ENCODE results near the gene LGR6. TPM values are rescaled to one million over a fixed set of nuclear protein-coding genes. Genes with fewer than 3 reads are reported as not detected.

Gene LGR6
- total RNA-seq, 1 experiment from 2014 or later: 0.26 TPM

DNA sequence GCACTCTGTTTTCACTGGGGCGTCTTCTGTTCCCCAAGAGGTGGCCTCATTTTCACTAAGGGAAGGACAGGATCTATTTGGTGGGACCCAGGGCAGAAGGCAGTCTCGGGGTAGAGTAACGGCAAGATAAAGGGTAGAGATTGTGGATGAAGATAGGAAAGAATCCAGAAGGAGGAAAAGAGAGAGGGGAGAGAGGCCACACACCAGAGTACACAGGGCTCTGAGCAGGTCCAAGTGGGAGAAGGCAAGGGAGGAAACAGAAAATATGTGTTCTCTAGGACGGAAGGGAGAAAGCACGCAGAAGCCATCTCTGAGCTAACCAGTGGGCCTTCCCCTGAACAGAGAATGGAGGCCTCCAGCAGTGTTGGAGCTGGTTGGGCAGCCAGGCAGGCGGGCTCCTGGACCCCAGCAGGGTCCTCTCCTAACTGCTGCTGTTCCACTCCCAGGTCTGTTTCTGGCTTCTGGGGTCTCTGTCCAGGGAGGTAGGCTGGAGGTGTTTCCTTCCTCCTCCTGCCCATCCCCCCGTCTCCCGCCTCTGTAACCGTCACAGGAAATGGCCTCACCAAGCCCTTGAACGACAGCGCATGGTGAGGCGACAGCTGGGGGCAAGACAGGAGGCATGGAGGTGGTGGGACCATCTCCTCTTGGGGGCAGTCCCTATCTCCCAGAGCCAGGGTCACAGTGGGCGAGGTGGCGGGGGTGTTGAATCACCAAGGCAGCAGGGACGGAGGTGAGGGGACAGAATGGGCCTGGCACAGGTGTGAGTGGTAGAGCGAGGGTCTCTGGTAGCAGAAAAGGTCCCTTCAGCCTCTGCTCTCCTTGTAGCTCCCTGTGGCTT, 33.8 kb upstream of the LGR6 start:
- Histone ChIP-seq H3K27ac (ENCODE audit: low read length) (no peak overlapping the region), H3K9me3 (ENCODE audit: low read length) (no peaks in the 10 kb centered on the region), H4K20me1 (ENCODE audit: low read length) (no peaks in the 10 kb centered on the region), H3K79me2 (ENCODE audit: low read length) (no peaks in the 10 kb centered on the region), H3K4me3 (ENCODE audit: low read length) (no peak overlapping the region), H3K4me2 (ENCODE audit: low read length) (no peak overlapping the region), H3K36me3 (ENCODE audit: low read depth, low read length) (no peaks in the 10 kb centered on the region), H3K9me2 (replicated peaks; ENCODE audit: low read length) (no peaks in the 10 kb centered on the region), H3K9ac (ENCODE audit: low read length) (no peak overlapping the region), H3F3A (ENCODE audit: low read length, unreplicated experiment) (no peaks in the 10 kb centered on the region), H3K4me1 (ENCODE audit: insufficient read depth, low read length) (no peaks in the 10 kb centered on the region), H2AFZ (ENCODE audit: low read length) (no peak overlapping the region), H3K27me3 (ENCODE audit: low read length) (no peaks in the 10 kb centered on the region)
- CTCF ChIA-PET: no interaction called here
- ATAC-seq (no peak), DNase-seq (no peak)
- BruUV-seq (replicated peaks): no TSS peak
- TF ChIP-seq EZH2phosphoT487 (IDR thresholded peaks at IDR 0.05; ENCODE audit: borderline replicate concordance, low read length): no peak
- no peak for TF ChIP-seq EZH2 (IDR thresholded peaks at IDR 0.05; ENCODE audit: low read length, unreplicated experiment)
- TF ChIP-seq, protein P1, sequence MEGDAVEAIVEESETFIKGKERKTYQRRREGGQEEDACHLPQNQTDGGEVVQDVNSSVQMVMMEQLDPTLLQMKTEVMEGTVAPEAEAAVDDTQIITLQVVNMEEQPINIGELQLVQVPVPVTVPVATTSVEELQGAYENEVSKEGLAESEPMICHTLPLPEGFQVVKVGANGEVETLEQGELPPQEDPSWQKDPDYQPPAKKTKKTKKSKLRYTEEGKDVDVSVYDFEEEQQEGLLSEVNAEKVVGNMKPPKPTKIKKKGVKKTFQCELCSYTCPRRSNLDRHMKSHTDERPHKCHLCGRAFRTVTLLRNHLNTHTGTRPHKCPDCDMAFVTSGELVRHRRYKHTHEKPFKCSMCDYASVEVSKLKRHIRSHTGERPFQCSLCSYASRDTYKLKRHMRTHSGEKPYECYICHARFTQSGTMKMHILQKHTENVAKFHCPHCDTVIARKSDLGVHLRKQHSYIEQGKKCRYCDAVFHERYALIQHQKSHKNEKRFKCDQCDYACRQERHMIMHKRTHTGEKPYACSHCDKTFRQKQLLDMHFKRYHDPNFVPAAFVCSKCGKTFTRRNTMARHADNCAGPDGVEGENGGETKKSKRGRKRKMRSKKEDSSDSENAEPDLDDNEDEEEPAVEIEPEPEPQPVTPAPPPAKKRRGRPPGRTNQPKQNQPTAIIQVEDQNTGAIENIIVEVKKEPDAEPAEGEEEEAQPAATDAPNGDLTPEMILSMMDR (conservative IDR thresholded peaks at IDR 0.05; ENCODE audit: low read depth, low read length): no peak
- POLR2A ChIA-PET (ENCODE audit: unreplicated experiment): no interaction called here
- intact Hi-C loops (cut with micrococcal nuclease): no loop called here

DNA sequence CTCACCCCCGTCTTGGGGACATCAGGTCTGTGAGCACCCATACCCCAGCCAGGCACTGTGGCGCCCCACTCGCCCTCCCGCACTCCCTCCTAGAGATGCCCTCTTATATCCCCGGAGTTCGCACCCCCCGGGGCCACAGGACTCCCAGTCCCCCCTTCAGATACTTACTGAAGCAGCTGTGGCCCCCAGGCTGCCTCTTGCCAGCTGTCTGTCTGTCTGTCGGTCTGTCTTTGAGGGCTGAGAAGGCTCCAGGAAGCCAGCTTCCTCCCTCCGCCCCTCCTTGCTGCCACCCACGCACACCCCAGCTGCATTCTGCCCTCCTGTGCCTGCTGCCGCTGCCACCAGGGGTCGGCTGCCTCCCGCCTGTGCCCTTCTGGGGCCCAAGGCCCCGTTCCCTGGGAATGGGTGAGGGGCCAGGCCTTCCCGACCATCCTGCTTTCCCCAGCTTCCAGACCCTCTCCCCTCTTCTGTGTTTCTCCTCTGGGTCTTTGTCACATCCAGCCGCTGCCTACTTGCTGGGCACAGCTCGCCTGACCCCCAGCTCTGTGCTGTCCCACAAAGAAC, 33.1 kb upstream of the LGR6 start, which contains the start of gene PTPN7:
Gene PTPN7 (minus strand): TSS at position 226 of the 564 bp plus-strand sequence. CDS start 1,200 bp downstream, outside the sequence.
- Histone ChIP-seq H3K4me1 (ENCODE audit: insufficient read depth, low read length) (no peaks in the 10 kb centered on the region), H3K27me3 (ENCODE audit: low read length) (no peaks in the 10 kb centered on the region), H3K27ac (ENCODE audit: low read length) (no peak within 1 kb of the TSS), H3K9me3 (ENCODE audit: low read length) (no peaks in the 10 kb centered on the region), H3K9ac (ENCODE audit: low read length) (no peak within 1 kb of the TSS), H4K20me1 (ENCODE audit: low read length) (no peaks in the 10 kb centered on the region), H3K4me2 (ENCODE audit: low read length) (no peak within 1 kb of the TSS), H3K9me2 (replicated peaks; ENCODE audit: low read length) (no peaks in the 10 kb centered on the region), H3K36me3 (ENCODE audit: low read depth, low read length) (no peaks in the 10 kb centered on the region), H3K4me3 (ENCODE audit: low read length) (no peak within 1 kb of the TSS), H3K79me2 (ENCODE audit: low read length) (no peaks in the 10 kb centered on the region), H2AFZ (ENCODE audit: low read length) (no peak within 1 kb of the TSS), H3F3A (ENCODE audit: low read length, unreplicated experiment) (no peaks in the 10 kb centered on the region)
- intact Hi-C loops (cut with micrococcal nuclease): no loop called here
- ChIA-PET POLR2A (ENCODE audit: unreplicated experiment) (no interaction called here), CTCF (no interaction called here)
- no peak for TF ChIP-seq EZH2phosphoT487 (IDR thresholded peaks at IDR 0.05; ENCODE audit: borderline replicate concordance, low read length)
- TF ChIP-seq, protein P1 (conservative IDR thresholded peaks at IDR 0.05; ENCODE audit: low read depth, low read length): no peak
- no peak for TF ChIP-seq EZH2 (IDR thresholded peaks at IDR 0.05; ENCODE audit: low read length, unreplicated experiment)
- DNase-seq (no peak), ATAC-seq (no peak)
- no TSS peak for BruUV-seq (replicated peaks)

Measured in PC-3 (cell line).